ENCODE results near the gene PFN3. TPM values are rescaled to one million over a fixed set of nuclear protein-coding genes. Genes with fewer than 3 reads are reported as not detected.
"Not testable (repeated sequence)": the region's sequence is repeated elsewhere in the genome, so short reads cannot be mapped to it uniquely, and the experiment has no call there.

PFN3 gene
- total RNA-seq, 1 donor from 2014 or later, result not detected

DNA sequence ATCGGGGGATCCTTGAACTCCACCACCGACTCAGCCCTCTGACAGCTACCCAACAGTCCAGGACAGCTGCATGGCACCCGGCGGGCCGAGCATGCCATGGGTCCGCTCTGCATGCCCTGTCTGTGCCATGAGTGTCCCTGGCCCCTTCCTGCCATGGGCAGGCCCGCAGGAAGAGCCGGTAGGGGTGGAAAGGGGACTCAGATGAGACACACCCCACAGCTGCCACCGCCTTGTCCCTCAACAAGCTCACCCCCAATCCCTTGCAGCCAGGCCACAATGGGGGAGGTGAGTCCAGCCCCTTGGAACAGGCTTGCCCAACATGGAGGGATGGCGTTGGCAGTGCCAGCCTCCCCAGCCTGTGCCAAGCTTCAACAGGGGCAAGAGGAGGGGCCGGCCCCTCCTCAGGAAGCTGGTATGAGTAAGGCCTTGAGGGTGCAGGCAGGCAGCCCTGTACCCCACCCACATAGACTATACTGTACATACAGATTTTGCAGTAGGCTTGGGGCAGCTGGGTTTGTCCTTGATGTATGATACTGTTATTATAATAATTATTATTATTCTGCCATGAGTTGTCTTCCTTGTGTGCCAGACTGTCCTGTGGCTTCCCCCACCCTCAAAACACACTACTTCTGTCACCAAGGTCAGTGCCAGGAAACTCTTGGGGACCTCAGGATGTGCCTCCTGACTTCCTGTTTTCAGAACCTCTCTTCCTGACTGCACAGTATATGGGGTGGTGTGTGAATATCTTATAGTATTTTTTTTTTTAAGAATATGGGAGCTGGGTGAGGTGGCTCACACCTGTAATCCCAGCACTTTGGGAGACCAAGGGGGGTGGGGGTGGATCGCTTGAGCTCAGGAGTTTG, 28.2 kb downstream of the PFN3 start:
- no peak for DNase-seq

DNA sequence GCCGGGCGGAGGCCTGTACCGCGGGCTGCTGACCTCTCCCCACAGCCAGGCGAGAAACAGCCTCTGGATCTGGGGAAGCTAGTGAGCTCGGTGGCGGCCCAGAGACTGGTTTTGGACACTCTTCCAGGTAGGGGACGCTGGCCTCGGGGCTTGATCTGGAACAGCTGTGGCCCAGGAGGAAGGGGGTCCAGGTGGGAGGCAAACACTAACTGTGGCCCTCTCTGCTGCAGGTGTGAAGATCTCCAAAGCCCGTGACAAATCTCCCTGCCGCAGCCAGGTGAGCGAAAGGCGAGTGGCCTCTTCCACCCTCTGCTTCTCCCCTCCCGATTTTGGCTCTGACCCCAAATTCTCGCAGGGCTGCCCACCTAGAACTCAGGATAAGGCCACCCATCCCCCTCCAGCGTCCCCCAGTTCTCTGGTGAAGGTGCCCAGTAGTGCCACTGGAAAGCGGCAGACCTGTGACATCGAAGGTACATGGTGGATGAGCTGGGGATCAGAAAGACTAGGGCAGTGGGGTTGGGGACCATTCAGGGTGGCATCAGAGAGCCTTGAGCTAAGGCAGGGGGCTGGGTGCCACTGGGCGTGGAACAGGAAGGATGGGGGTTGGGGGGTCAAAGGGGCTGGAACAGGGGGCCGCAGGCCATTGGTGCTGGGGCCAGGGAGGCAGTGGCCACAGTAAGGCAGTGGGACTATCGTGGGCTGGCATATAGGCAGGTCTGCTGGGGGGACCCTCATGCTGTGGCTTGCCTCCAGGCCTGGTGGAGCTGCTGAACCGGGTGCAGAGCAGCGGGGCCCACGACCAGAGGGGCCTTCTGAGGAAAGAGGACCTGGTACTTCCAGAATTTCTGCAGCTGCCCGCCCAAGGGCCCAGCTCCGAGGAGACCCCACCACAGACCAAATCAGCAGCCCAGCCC, 29.1 kb downstream of the PFN3 start:
- no peak for DNase-seq

DNA sequence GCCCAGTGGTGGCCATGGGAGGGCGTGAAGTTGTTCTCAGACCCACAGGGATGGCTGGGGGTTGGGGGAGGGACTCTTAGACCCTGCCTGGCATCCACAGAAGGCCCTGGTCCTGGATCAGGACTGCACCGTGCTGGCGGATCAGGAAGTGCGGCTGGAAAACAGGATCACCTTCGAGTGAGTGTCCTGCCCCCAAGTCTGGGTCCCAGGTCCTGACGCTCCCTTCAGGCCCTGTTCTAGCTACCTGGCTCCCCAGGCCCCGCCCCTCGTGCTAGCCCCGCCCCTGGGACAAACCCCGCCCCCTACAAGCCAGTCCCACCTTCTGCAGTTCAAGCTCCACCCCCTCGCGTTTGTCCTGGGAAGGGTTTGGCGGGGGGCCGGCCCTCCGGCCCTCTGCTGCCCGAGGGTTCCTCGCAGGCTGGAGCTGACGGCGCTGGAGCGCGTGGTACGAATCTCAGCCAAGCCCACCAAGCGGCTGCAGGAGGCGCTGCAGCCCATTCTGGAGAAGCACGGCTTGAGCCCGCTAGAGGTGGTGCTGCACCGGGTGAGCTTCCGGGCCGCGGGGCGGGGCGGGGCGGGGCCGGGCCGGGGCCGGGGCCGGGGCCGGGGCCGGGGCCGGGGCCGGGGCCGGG, 29.9 kb downstream of the PFN3 start:
- peak; percentile 32 for DNase-seq

DNA sequence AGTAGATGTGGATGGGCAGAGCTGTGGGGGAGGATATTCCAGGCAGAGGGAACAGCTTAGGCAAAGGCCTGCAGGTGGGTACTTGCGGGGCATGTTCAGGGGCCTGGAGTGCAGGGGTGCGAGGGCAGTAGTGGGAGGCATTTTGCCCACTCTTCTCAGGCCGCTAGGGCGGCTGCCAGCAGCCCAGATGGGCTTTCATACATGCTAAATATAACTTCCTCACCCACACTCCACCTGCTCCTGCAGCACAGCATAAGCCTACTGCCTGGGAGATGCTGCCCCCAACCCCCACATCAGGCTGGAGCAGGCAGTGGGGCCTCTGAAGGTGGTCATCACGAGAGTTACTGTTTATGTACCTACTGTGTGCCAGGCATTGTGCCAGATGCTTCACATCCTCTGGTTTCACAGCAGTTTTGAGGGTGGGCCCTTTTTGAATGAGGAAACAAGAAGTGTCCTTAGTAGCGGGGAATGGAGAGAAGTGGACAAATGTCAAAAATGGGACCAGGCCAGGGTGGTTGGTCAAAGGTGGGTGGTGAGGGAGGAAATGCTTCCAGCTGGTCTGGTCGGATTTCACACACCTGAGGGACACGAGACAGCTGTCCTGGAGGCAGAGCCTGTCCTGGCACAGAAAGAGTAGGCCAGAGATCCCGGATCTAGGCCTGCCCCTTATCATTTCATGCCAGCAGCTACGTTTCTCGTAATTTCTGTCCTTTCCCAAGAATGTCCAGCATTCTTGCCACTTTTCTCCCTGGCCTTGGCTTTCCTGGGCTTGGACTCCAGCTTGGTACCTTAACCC, 30.6 kb downstream of the PFN3 start:
- DNase-seq, result no peak

DNA sequence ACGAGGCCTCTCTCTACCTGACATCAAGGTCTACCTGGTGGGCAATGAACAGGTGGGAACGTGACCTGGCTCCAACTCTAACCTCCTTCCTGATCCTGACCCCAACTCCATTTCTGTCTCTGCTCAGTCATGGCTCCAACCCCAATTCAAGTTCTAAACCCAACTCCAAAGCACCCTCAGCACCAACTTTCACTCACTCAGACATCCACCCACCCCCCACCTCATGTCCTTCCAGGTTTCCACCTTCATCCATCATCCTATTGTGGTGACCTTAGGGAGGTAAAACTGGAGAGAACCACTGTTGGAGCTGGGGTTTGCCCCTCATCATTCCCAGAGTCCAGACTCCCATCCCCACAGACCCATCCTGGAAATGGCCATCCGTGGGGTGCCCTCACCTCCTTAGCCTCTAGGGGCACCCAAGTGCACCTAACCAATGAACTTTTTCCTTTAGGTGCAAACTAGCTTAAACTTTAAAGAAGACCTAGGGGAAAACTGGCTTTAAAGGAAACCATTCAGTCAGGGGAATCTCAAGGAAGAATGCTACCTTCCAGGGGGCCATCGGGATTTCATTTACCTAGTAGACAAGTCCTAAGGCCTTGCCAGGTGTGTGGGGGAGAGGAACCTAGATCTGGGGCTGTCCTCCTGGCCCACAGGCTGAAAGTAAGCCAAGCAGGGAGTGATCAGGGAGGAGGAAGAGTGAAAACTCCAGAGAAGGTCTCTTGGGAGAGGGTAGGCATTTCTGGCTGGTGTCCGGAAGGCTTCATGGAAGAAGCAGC, 31.4 kb downstream of the PFN3 start:
- DNase-seq, result no peak

DNA sequence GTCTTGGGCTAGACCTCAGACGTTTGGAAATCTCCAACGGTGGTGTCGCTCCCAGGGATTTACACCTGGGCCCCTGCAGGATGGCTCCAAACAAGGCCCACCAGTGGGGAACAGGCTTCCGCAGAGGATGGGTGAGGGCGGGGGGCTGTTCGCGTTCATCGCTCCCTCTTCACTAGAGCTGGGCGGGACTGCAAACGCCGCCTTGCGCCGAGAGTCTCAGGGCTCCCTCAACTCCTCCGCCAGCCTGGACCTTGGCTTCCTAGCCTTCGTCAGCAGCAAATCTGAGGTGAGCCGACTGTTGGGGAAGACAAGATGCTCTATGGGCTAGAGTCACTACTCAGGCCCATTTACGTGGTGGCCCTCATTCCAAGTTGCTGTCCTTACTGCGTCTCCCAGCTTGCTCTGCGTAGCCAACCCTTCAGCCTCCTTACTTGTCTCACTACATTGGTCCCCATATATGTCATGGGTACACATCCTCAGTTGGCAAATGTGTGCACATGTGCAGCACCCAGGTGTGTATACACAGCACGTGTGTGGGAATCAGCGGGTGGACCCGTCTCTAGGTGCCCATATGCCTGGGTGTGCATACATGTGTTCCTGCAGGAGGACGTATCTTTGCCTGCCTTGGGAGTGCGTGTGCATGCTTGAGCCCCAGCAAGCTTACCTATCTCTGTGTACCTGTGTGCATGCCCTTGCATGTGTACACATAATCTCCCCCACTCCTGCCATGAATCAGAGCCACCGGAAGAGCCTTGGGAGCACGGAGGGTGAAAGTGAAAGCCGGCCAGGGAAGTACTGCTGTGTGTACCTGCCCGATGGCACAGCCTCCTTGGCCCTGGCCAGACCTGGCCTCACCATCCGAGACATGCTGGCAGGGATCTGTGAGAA, 32.2 kb downstream of the PFN3 start:
- DNase-seq, result no peak

DNA sequence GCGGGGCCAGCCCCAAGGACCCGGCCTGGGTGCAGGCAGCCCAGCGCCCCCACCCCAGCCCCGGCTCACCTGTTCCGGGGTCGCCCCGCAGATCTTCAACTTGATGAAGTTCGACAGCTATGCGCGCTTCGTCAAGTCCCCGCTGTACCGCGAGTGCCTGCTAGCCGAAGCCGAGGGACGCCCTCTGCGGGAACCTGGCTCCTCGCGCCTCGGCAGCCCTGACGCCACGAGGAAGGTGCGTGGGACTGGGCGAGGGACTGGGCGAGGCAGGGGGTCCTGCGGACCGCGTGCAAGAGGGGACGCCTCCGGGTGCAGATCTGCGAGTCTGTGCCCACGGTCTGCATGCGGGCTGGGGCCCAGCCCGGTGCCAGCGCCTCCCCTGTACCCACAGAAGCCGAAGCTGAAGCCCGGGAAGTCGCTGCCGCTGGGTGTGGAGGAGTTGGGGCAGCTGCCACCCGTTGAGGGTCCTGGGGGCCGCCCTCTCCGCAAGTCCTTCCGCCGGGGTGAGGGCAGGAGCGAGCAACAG, 33.1 kb downstream of the PFN3 start:
- no peak for DNase-seq

DNA sequence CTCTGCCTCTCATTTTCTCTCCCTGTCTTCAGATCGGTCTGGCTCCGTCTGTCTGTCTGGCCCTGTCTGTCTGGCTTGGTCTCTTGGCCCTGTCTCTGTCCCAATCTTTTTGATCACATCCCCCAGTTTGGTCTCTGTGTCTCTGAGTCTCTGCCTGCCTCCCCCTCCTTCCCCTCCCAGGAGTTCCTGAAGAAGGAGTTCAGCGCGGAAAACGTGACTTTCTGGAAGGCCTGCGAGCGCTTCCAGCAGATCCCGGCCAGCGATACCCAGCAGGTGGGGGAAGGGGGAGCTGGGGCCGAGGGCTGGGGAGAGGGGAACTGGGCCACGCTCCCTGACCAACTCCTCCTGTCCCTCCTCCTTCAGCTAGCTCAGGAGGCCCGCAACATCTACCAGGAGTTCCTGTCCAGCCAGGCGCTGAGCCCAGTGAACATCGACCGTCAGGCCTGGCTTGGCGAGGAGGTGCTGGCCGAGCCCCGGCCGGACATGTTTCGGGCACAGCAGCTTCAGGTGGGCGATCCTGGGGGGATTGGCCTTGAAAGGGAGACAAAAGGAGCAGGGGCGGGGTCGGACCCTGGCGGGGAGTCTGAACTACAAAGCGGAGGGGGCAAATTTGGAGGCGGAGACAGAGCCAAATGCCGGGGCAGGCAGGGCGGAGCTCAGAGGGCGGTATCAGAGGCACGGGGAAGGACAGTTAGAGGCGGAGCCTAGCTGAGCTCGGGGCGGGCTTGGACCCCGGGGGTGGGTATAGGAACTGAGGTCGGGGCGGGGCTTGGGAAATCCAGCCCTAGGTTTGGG, 33.7 kb downstream of the PFN3 start:
- no peak for DNase-seq

DNA sequence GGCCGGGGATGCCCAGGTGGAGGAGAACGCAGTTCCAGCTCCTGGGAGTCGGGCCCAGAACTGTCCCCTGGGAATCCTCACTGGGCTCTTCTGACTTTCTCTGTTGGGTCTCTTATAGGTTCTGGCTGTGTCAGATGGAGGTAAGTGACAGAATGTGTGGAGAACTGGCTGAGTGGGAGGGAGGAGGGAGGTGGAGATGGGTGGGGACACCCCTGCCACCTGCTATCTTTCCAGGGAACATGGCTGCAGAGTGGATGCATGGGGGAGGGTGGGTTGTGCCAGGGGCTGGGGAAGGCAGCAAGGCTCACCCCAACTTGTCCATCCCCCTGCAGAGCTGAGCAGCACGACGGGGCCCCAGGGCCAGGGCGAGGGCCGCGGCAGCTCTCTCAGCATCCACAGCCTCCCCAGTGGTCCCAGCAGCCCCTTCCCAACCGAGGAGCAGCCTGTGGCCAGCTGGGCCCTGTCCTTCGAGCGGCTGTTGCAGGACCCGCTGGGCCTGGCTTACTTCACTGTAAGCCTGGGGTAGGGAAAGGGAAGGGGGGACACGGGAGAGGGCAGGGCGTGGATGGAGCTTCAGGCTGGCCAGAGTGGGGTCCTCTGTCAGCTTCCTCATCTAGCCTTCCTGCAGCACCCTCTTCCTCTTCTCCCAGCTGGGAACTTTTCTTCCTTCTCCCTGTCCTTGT, 34.5 kb downstream of the PFN3 start:
- DNase-seq, result no peak

DNA sequence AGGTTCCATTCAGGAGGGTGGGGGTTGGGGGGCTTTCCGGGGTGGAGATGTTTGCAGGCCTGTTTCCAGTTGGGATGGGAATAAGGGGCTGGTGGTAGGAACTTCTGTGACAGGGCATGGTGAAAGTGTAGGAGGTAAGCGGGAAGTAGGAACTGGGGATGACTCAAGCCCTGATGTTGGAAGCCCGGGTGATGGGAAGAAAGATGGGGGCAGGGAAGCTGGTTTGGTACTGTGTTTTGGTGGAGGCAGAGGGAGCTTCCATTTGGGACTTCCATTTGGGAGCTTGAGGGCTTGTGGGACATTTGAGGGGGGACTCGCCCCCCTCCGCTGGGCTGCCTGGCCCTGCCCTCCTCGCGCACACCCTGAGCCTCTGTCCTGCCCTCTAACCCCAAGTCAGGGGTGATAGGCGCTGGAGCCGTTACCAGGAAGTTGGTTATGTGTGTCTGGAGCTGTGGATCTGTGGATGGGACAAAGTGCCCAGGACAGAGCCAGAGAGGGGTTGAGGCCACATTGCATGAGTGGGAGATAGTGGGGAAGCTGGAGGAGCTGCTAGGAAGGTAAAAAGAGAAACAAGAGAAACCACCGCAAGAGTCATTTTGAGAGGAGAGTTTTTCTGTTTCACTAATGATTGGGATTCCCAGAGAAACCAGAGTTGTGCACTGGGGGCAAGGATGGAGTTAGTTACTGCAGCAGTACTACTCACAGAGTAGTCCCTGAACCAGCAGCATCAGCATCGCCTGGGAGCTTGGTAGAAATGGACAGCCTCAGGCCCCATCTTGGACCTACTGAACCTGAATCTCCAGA, 36.1 kb downstream of the PFN3 start:
- DNase-seq, result no peak

DNA sequence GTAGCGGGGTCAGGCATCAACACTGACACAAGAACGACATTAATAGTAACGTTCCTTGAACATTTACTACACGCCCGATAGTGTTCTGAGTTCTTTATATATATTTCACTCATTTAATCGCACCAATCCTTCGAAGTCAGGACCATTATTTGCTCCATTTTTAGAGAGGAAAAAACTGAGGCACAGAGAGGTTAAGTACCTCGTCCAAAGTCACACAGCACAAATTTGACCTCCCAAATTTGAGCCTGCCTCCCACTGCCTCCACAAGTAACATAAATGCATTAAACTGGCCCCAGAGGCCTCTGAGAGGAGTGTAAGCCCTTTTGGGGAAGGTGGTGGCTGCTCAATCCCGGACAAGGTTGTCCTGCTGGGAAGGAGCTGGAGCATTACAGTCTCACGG, 36.9 kb downstream of the PFN3 start:
- DNase-seq, result no peak

DNA sequence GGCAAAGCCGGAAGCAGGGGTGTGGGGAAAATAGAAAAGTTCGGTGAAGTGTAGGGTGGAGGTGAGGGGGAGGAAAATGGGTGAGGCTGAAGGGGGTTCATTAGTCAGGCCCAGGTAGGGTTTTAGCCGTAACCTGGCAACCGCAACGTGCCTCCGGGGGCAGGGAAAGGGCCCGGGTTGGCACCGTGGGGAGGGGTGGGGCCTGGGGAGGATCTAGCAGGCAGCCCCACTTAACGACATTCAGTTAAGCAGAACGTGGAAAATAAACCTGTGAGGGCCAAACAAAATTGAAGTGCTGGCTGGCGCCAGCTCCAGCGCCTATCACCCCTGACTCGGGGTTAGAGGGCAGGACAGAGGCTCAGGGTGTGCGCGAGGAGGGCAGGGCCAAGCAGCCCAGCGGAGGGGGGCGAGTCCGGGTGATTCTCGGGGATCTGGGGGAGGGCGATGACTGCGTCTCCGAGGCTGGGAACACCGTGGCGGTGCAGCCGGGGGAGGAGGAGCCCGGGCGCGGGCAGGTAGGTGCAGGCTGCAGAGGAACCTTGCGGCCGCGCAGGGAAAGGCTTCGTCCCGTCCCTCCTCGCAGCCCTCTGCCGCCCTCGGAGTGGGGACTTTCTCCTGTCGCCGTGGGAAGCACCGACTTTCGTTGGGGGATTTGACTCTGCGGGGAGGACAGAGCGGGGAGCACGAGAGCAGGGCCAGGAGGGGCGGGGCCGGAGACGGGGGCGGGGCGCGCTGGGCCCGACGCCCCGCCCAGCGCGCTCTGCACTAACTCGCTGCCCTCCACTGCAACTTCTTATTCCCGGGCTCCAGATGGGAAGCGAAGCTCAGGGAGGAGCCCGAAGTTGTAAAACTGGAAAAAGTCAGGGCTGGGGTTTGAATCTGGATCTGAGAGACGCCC, 37.6 kb downstream of the PFN3 start:
- DNase-seq, result no peak

DNA sequence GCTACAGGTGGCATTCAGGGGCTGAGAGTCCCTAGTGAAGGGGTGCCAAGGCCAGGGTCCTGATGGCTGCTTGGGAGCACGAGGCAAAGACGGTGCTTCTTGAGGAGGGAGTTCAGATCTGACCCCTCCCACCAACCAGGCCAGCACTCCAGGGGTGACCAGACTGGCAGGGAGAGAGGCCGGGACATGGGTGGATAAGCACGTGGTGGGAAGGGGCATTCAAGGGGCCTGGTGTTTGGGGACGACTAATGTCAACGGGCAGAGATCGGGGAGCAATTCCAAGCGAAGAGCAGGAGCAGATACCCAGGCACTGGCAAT, 38.2 kb downstream of the PFN3 start:
- DNase-seq, result no peak

DNA sequence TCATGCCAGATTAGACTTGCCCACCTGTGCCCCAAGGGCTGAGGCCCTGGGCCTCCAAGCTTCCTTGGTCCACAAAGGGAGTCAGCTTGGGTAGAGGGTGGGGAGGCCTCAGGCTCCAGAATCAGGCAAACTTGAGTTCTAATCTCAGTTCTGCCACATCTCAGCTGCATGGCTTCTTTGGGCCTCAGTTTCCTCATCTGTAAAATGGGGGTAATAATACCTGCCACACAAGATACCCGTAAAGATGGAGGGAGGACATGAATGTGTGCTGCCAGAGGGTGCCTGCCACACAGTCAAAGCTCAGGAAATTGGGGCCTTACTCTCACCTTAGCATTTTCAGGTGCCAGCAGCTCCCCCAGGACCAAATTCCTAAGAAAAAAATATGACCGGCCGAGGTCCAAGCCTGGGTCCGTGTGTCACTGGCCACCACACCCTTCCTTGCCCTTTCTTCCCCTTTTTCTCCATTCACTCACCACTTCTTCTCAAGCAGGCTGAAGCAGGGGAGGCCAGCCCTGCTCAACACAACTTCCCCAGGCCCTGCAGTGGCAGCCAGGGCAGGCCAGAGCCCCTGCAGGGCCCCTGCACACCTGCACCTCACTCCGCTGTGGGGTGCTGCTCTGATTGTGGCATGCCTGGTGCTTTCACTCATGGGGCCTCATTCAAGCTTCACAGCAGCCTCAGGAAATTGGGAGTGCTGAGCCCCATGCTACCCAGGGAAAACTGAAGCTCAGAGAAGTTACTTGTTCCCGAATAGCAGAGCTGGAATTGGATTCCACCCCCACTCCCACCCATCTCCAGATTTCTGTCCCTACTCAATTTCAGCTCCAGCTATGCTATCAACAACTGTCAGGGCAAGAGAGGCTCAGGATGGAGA, 38.8 kb downstream of the PFN3 start:
- no peak for DNase-seq

DNA sequence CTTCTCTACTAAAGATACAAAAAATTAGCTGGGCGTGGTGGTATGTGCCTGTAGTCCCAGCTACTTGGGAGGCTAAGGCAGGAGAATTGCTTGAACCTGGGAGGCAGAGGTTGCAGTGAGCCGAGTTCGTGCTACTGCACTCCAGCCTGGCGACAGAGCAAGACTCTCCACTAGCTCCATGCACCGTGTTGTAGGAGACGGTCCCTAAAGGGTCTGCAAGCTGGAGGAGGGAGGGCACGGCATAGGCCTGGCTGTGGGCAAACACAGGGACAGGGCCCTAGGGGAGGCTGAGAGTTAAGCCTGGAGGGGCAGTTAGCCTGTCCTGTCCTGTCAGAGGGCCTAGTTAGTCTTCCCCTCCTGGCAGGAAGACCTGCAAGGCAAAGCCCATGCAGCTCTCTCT, 39.7 kb downstream of the PFN3 start:
- not testable (repeated sequence) for DNase-seq

DNA sequence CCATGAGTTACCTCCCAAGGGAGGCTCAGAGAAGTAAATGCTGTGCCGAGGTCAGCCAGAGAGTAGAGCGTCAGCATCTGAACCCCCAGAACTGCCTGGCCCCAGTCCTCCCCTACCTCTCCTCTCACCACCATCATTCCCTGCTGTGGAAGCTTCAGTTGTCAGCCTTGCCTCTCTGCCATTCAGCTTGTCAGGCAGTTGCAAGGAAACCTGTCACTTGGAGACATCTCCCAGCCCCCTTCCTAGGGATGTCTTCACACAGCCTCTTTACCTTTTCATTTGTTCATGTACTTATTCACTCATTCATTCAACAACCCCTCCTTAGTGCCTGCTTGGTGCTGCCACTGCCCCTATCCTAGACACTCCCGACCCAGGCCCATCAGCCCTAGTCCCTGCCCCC, 40.6 kb downstream of the PFN3 start:
- no peak for DNase-seq
